GM12874 (cell line): ENCODE measurements around the gene LONRF3.

Experiments used
- CTCF ChIP-seq: IDR thresholded peaks from 2 replicates; pipeline ENCODE4 v1.5.1; 2011; ENCODE audit warnings: low read depth, mild to moderate bottlenecking, control low read depth, low read length, moderate library complexity; ENCODE audit not compliant: insufficient read depth

LONRF3 gene

GRCh38 chrX:118974908-118975671 is 672 bp downstream of the LONRF3 start:
- TF ChIP-seq CTCF: 0 out of 2 replicates have a peak, but pooled peaks have one; percentile 1

DNA sequence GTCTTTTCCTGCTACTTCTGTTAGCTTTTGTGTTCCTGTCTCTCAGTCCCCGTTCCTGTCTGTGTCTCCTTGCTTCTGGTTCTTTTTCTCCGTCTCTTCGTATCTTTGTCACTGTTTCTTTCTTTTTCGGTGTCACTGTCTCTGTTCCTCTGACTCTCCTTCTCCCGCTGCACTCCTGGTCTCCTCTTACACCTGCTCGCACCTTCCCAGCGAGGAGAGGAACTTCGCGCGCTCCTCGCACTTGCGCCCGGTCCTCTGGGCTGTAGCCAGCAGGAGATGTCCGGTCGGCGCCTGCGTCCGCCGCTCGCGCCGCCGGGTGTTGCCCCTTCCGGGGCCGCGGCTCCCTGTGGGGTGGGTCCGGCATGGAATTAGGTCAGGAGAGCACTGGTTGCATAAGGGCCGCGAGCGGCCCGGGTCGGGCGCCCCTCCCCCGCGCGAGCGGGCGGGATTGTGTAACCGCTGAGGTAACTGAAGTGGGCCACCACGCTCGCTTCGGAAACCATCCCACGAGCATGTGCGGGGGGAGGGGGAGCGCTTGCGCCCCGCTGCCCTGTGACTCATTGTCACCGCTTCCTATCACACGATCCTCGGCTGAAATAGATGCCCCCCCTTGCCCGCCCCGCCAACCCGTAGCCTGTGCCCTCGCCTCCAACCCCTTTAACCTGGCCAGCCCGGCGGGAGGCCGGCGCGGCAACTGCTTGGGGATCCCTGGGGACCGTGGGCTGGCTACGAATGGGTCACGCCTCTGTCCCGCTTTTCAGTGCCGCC is 1.6 kb downstream of the LONRF3 start:
- TF ChIP-seq CTCF: no peak

DNA sequence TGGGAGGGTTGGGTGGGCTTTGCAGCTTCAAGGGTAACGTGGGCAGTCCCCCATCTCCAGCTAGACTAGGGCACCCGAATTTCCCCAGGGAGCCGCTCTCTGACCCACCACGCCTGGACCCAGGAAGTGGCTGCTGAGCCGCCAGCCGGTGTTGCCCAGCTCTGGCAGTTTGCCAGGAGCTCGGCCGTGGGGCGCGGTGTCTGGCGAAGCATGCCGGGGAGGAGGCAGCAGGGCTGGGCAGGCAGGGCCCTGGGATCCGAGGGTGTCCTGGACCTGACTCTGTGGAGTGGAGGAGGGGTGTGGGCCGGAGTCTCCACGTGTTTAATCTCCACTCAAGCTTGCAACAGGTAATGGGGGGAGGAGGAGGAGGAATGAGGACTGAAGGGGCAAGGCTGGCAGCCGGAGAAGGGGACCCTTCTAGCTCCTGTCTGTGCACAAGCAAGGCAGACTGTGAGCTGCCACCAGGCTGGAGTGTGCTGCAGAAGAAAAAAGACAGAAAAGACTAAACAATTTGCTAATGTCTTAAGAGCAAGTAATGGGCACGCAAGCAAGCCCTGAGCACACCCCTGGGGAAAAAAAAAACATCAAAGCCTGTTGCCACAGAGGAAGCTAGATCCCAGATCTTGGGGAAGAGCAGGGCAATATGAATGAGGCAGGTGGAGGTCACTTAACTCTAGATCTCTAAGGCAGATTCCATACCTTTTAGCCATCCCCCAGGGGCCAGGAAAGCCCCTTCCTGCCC is 2.4 kb downstream of the LONRF3 start:
- TF ChIP-seq CTCF: no peak

DNA sequence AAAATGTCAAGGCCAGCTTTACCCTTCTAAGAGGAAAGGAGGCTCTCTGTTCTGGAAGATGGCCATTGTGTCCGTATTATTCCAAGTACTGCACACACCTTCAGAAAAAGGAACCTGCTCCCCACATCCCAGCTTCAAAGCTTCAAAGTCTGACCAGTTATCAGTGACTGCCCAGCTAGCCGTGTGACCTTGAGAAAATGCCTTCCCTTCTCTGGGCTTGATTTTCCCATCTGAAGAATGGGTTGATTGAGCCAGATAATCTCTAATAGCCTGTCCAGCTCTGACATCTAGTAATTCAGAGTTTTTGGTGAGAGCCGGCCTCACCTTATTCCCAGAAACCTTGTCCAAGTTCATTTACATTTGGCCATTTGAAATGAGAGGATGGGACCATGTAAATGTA is 3.0 kb downstream of the LONRF3 start:
- TF ChIP-seq CTCF: no peak

GRCh38 chrX:118978451-118978850 is 4.0 kb downstream of the LONRF3 start:
- TF ChIP-seq CTCF: no peak

GRCh38 chrX:118980761-118981160 is 6.3 kb downstream of the LONRF3 start:
- TF ChIP-seq CTCF: no peak

DNA sequence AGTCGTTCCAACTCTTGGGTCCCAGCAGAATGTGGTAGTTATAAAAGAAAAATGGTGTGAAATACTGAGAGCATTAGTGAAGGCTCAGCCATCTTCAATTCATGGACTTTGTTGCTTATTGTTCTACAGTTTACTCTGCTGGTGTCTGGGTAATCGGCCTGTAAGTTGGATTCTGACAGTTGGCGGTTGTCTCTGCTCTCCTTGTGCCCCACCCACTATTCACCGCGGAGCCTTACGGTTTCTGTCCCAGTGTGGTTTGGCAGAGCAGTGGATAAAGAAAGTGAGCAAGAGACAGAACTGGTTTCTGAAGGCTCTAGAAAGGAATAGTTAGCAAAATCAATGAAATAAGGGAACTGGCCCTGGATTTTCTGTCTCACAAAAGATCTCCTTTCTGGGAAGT is 9.1 kb downstream of the LONRF3 start:
- TF ChIP-seq CTCF: no peak
